22Rv1 (cell line): ENCODE results near the gene DOC2A.
"Not testable (repeated sequence)": the region's sequence is repeated elsewhere in the genome, so short reads cannot be mapped to it uniquely, and the experiment has no call there.

ENCODE experiments used
- ZFX ChIP-seq: fragments of 450-650 bp; IDR thresholded peaks from 2 replicates; pipeline ENCODE4 v1.6.1; 2017; ENCODE audit warnings: antibody characterized with exemption, borderline replicate concordance
- TF ChIP-seq, protein P1 (sequence below): fragments of 450-650 bp; IDR thresholded peaks from 2 replicates; pipeline ENCODE4 v1.5.1; 2017; ENCODE audit warnings: mild to moderate bottlenecking

DNA sequence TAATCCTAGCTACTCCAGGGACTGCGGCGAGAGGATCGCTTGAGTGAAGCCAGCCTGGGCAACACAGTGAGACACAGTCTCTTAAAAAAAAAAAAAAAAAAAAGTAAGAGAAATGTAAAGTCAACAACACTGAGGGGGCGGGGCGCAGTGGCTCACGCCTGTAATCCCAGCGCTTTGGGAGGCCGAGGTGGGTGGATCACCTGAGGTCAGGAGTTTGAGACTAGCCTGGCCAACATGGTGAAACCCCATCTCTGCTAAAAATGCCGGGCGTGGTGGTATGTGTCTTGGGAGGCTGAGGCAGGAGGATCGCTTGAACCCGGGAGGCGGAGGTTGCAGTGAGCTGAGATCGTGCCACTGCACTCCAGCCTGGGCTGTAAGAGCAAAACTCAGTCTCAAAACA is 1.8 kb upstream of the DOC2A start:
- TF ChIP-seq, protein P1, sequence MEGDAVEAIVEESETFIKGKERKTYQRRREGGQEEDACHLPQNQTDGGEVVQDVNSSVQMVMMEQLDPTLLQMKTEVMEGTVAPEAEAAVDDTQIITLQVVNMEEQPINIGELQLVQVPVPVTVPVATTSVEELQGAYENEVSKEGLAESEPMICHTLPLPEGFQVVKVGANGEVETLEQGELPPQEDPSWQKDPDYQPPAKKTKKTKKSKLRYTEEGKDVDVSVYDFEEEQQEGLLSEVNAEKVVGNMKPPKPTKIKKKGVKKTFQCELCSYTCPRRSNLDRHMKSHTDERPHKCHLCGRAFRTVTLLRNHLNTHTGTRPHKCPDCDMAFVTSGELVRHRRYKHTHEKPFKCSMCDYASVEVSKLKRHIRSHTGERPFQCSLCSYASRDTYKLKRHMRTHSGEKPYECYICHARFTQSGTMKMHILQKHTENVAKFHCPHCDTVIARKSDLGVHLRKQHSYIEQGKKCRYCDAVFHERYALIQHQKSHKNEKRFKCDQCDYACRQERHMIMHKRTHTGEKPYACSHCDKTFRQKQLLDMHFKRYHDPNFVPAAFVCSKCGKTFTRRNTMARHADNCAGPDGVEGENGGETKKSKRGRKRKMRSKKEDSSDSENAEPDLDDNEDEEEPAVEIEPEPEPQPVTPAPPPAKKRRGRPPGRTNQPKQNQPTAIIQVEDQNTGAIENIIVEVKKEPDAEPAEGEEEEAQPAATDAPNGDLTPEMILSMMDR: not testable (repeated sequence)
- not testable (repeated sequence) for TF ChIP-seq ZFX
